ENCODE measurements around the gene AP1M2. TPM values are rescaled to one million over a fixed set of nuclear protein-coding genes. Genes with fewer than 3 reads are reported as not detected.
"Not testable (repeated sequence)": the region's sequence is repeated elsewhere in the genome, so short reads cannot be mapped to it uniquely, and the experiment has no call there.

AP1M2 gene
- polyA plus RNA-seq, 4 donors = 48.1 to 53.9 (median 53.4) TPM

GRCh38 chr19:10602330-10603083, 15.4 kb upstream of the AP1M2 start:
- DNase-seq (ENCODE audit: low read depth in 4 of 4, low spot score in 2 of 4) = peak in 2 of 4 donors; percentile 37 to 59

DNA sequence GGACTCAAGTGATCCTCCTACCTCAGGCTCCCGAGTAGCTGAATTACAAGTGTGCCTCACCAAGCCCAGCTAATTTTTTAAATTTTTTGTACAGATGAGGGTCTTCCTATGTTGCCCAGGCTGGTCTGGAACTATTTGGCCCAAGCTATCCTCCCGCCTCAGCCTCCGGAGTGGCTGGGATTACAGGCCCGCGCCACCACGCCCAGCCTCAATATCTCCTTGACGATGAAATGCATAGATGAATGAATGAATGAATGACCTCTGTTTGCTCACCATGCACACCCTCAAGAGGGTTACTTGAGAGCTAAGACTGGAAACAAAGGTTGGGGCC, 14.9 kb upstream of the AP1M2 start:
- DNase-seq (ENCODE audit: low read depth in 4 of 4, low spot score in 2 of 4) = no peak

DNA sequence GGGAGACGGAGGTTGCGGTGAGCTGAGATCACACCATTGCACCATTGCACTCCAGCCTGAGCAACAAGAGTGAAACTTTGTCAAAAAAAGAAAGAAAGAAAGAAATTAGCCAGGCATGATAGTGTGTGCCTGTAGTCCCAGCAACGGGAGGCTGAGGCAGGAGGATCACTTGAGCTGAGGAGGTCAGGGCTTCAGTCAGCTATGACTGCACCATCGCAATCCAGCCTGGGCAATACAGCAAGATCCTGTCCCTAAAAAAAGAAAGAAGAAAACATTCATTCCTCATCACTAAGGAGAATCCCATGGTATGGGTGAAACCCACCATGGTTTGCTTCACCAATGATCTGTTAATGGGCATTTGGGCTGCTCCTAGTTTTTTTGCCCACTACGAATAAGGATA, 13.0 kb upstream of the AP1M2 start:
- DNase-seq (ENCODE audit: low read depth in 4 of 4, low spot score in 2 of 4) = no peak

- DNase-seq (ENCODE audit: low read depth in 4 of 4, low spot score in 2 of 4) = no peak
Observed at GRCh38 chr19:10593820-10594637, 6.9 kb upstream of the AP1M2 start.

- DNase-seq (ENCODE audit: low read depth in 4 of 4, low spot score in 2 of 4) = no peak
Observed at GRCh38 chr19:10593148-10593547, 6.0 kb upstream of the AP1M2 start.

- no peak for DNase-seq (ENCODE audit: low read depth in 4 of 4, low spot score in 2 of 4)
Observed at GRCh38 chr19:10587839-10588150, 683 bp upstream of the AP1M2 start.

DNA sequence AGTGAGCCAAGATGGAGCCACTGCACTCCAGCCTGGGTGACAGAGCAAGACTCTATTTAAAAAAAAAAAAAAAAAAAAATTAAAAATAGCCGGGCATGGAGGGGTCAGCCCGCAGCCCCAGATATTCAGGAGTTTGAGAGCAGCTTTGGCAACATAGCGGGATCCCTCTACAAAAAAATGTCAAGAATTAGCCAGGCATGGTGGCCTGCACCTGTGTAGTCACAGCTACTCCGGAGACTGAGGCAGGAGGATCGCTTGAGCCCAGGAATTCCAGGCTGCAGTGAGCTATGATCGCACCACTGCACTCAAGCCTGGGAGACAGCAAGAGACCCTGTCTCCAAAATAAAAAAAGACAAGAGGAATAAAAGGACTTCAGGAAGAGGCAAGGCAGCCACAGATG, 716 bp downstream of the AP1M2 start:
- no peak for DNase-seq (ENCODE audit: low read depth in 4 of 4, low spot score in 2 of 4)

DNA sequence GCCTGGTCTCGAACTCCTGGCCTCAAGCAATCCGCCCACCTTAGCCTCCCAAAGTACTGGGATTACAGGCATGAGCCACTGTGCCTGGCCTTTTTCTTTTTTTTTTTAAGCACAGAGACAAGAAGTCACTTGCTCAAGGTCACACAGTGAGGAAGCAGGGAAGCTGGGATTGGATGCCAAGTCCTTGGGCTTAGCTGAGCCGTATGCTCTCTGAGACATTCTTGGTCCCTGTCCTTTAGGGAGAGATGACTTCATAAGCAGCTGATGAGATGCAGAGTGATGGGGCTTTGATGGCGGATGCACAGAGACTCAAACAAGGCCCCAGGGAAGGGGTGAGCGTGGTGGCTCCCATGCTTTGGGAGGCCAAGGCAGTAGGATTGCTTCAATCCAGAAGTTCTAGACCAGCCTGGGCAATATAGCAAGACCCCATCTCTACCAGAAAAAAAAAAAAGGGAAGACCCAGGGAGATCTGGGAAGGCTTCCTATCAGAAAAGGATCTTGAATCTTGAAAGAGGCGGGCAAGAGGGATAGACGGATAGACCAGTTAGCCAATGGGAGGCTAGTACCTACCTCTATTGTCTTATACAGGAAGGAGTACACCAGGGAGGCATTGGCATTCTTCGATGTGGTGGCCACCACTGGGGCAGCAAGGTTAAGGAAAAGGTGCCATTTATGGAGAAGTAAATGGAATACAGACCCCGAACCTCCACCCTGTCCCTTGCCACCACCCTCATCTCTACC, 3.9 kb downstream of the AP1M2 start:
- no peak for DNase-seq (ENCODE audit: low read depth in 4 of 4, low spot score in 2 of 4)

DNA sequence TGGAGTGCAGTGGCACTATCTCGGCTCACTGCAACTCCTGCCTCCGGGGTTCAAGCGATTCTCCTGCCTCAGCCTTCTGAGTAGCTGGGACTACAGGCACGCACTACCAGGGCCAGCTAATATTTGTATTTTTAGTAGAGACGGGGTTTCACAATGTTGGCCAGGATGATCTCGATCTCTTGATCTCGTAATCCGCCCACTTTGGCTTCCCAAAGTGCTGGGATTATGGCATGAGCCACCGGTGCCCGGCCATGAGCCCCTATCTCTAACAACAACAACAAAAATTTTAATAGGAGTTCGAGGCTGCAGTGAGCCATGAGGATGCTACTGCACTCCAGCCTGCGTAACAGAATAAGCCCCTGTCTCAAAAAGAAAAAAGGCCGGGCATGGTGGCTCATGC, 5.0 kb downstream of the AP1M2 start:
- no peak for DNase-seq (ENCODE audit: low read depth in 4 of 4, low spot score in 2 of 4)

GRCh38 chr19:10580979-10581631, 6.0 kb downstream of the AP1M2 start:
- DNase-seq (ENCODE audit: low read depth in 4 of 4, low spot score in 2 of 4) = peak in 2 of 4 donors; percentile 75 to 88

GRCh38 chr19:10577951-10578350, 9.2 kb downstream of the AP1M2 start:
- no peak for DNase-seq (ENCODE audit: low read depth in 4 of 4, low spot score in 2 of 4)

DNA sequence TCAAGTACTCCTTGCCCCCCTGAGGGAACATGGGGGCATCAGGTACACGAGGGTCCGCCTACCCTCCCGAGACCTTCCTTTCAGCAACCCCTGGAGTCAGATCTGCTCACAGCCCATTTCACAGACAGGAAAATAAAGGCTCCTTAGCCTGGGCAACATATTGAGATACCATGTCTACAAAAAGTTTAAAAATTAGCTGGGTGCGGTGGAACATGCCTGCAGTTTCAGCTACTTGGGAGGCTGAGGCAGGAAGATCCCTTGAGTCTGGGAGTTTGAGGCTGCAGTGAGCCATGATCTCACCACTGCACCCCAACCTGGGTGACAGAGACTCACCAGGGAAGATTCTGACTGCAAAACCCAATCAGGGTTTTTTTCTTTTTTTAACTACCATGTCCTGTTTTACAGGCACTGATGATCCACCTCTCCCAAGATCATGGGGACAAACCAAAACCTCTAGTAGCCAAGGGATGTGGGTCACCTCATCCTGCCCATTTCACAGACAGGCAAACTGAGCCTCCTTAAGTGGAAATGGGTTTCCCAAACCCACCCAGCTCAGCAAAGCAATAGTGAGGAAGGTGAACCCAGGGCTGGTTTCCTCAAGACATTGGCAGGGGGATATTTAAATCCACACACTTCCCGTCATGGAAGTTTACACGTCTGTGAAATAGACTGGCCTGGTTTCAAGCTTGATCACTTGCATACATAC, 11.9 kb downstream of the AP1M2 start:
- no peak for DNase-seq (ENCODE audit: low read depth in 4 of 4, low spot score in 2 of 4)

DNA sequence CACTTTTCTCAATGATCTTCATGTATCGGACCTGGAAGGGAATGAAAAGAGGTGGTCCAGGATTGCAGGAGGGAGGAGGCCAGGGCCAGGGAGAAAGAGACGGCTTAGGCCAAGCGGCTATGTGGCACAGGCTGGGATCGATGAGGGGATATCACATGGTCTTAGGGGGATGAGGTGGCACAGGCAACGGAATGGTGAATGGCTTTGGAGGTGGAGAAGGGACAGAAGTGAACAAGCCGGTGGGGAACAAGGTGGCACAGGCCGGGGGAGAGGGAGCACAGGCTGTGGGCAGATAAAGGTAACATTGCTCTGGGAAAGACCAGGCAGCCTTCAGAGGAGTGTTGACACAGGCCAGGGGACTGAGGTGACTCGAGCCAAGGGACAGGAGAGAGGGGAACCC, 12.7 kb downstream of the AP1M2 start:
- no peak for DNase-seq (ENCODE audit: low read depth in 4 of 4, low spot score in 2 of 4)

DNA sequence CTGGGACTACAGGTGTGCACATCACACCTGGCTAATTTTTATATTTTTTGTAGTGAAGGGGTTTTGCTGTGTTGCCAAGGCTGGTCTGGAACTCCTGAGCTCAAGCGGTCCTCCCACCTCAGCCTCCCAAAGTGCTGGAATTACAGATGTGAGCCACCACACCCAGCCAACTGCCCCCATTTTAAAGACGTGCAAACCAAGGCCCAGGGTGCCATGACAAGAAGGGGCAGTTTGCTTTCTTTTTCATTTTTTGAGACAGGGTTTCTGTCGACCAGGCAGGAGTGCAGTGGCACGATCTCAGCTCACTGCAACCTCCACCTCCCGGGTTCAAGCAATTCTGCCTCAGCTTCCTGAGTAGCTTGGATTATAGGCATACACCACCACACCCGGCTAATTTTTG, 13.3 kb downstream of the AP1M2 start:
- DNase-seq (ENCODE audit: low read depth in 4 of 4, low spot score in 2 of 4) = not testable (repeated sequence)

DNA sequence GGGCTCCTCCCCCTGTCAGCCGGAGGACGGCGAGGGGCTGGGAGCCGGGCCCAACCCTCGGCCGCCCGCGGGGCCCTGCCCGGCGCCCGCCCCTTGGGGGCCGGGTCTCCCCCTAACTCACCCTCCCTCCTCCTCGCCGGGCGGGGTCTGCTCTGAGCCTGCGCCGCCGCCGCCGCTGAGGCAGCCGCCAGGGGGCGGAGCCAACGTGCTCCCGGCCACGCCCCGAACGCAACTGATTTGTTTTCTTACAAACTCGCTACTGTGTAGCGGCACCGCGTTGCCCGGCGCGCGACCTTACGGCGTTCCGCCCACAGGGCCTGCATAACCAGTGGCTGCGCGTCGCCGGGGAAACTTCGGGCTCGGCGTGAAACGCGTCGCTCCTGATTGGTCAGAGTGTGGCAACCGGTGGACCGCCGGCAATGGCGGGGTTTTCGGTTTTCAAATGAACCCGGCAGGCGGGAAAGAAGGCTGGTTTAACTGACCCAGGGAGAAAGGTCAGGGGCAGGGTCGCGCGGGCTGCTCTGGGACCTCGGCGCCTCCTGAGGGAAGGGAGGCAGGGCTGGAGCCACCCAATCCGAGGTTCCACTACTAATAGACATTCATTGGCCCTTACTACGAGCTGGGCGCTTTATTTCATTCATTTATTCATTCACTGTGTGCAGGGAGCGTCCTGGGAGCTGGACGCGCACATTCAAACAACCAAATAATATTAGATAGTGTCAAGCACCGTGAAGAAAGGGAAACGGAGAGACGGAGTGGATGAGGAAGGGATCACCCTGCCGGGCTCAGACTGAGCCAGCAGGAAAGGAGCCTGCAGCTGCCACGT, 18.1 kb downstream of the AP1M2 start, which contains the start of gene CDKN2D:
CDKN2D (minus strand) TSS at position 154 of the 826 bp plus-strand sequence. CDS start 326 bp downstream, outside the sequence.
- peak in 3 of 4 donors; percentile 98 for DNase-seq (ENCODE audit: low read depth in 4 of 4, low spot score in 2 of 4)

- DNase-seq (ENCODE audit: low read depth in 4 of 4, low spot score in 2 of 4) = no peak
Observed at GRCh38 chr19:10568062-10568825, 18.9 kb downstream of the AP1M2 start.

DNA sequence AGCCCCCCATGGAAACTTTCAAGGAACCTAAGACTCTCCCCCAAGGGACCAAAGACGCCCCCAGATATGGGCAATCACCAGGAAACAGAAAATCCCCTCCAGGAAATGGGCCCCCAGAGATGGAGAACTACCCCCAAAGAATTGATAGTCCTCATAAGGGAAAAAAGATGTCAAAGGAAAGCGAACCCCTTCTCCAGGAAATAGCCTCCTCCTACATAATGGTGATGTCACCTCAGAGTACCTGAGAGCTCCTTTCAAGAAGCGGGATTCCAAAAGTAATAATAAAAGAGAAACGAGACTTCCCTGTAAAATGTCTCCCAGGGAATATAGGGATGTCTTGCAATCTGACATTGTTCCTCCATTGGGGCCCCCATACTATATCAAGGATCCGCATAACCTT, 19.5 kb downstream of the AP1M2 start:
- DNase-seq (ENCODE audit: low read depth in 4 of 4, low spot score in 2 of 4) = no peak

DNA sequence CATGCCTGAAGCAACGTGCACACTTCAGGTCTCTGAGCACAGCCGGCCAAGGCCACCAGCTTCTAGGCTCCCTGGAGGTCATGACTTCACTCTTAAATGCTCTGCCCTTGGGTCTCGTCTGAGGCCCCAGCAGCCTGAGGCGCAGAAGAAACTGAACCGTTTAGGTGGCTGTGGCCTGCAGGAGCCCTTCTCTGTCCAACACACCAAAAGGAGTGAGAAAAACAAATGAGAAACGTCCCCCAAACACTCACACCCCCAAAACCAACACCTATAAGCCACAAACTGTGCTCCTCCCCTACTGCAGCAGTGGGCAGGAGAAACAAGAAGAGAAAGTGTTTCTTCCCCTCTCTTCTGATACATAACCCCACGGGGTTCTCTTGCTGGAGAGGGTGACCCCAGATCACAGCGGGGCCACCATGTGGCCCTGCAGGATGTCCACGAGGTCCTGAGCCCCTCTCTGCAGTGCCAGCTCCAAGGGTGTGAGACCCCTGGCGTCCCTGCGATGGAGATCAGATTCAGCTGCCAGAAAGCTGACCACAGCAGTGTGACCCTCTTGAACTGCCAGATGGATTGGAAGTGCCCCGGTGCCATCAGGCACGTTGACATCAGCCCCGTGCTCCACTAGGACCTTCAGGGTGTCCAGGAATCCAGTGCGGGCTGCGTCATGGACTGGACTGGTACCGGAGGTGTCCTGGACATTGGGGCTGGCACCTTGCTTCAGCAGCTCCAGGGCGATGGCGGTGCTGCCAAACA, 20.3 kb downstream of the AP1M2 start:
- DNase-seq (ENCODE audit: low read depth in 4 of 4, low spot score in 2 of 4) = no peak
